Measurements from ENCODE around the gene ANKZF1.

ANKZF1 gene

GRCh38 chr2:219209236-219210195, 20.1 kb upstream of the ANKZF1 start:
- no peak for FAIRE-seq

GRCh38 chr2:219210196-219210885, 19.3 kb upstream of the ANKZF1 start:
- FAIRE-seq: no peak

- no peak for FAIRE-seq
Measured at GRCh38 chr2:219210886-219211362, 18.7 kb upstream of the ANKZF1 start.

- FAIRE-seq: no peak
Measured at GRCh38 chr2:219213026-219213415, 16.6 kb upstream of the ANKZF1 start.

- FAIRE-seq: no peak
Measured at GRCh38 chr2:219213486-219214071, 16.0 kb upstream of the ANKZF1 start.

- no peak for FAIRE-seq
Measured at GRCh38 chr2:219214141-219214540, 15.5 kb upstream of the ANKZF1 start.

GRCh38 chr2:219214786-219215185, 14.8 kb upstream of the ANKZF1 start:
- FAIRE-seq: no peak

- FAIRE-seq: no peak
Measured at GRCh38 chr2:219215871-219216534, 13.6 kb upstream of the ANKZF1 start.

- FAIRE-seq: no peak
Measured at GRCh38 chr2:219216535-219216915, 13.1 kb upstream of the ANKZF1 start.

GRCh38 chr2:219218217-219218731, 11.3 kb upstream of the ANKZF1 start:
- no peak for FAIRE-seq

- no peak for FAIRE-seq
Measured at GRCh38 chr2:219218732-219219701, 10.6 kb upstream of the ANKZF1 start, which contains the start of gene ABCB6. ABCB6 (minus strand) TSS chr2:219218958; CDS start chr2:219218673, 285 bp downstream.

- no peak for FAIRE-seq
Measured at GRCh38 chr2:219219784-219220532, 9.6 kb upstream of the ANKZF1 start.

- no peak for FAIRE-seq
Measured at GRCh38 chr2:219220652-219221402, 8.8 kb upstream of the ANKZF1 start.

GRCh38 chr2:219221957-219222518, 7.6 kb upstream of the ANKZF1 start:
- no peak for FAIRE-seq

GRCh38 chr2:219223831-219224610, 5.6 kb upstream of the ANKZF1 start:
- FAIRE-seq: no peak

GRCh38 chr2:219225350-219225749, 4.3 kb upstream of the ANKZF1 start:
- no peak for FAIRE-seq

- no peak for FAIRE-seq
Measured at GRCh38 chr2:219228041-219228910, 1.3 kb upstream of the ANKZF1 start.

- FAIRE-seq: no peak
Measured at GRCh38 chr2:219228911-219229304, 698 bp upstream of the ANKZF1 start.
